BLaER1 (cell line): Measurements from ENCODE around the gene MET.

Source experiments
- H3K27ac ChIP-seq: shearing (Covaris generic); formaldehyde crosslinking; 2 replicates; pipeline ENCODE4 v1.8.1; 2022
- H3K27me3 ChIP-seq: shearing (Covaris generic); formaldehyde crosslinking; 2 replicates; pipeline ENCODE4 v1.8.1; 2022
- H3K36me3 ChIP-seq: shearing (Covaris generic); formaldehyde crosslinking; 2 replicates; pipeline ENCODE4 v1.8.1; 2022
- H3K4me1 ChIP-seq: shearing (Covaris generic); formaldehyde crosslinking; 2 replicates; pipeline ENCODE4 v1.8.1; 2022
- H3K4me2 ChIP-seq: shearing (Covaris generic); formaldehyde crosslinking; 2 replicates; pipeline ENCODE4 v1.8.1; 2022
- H3K4me3 ChIP-seq: shearing (Covaris generic); formaldehyde crosslinking; 2 replicates; pipeline ENCODE4 v1.8.1; 2022
- H3K9ac ChIP-seq: shearing (Covaris generic); formaldehyde crosslinking; 2 replicates; pipeline ENCODE4 v1.8.1; 2022
- H3K9me3 ChIP-seq: shearing (Covaris generic); formaldehyde crosslinking; 2 replicates; pipeline ENCODE4 v1.8.1; 2022
- H4K20me1 ChIP-seq: shearing (Covaris generic); formaldehyde crosslinking; 2 replicates; pipeline ENCODE4 v1.8.1; 2022
- Cebpa-rat ChIP-seq: shearing (Covaris generic); IDR thresholded peaks from 2 replicates; pipeline ENCODE4 v1.8.1; 2022

Gene MET

DNA sequence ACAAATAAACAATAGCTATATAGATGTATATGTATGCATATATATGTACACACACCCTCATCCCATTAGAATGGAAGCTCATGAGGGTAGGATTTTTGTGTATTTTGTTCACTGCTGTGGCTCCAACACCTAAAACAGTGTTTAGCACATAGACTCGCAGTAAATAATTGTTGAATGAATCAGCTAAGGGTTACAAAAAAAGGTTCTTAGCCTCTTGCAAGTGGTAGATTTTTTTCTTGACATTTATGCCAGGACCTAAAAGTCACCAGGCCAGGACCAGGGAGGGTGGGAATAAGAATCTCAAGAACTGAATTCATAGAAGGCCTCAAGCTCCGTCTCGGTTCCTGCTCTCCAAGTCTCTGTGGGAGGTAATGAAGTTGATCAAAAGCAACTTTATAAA, 107.9 kb downstream of the MET start:
- H3K4me1 ChIP-seq: no peaks in the 10 kb centered on the region
- no peaks in the 10 kb centered on the region for H3K27me3 ChIP-seq
- no peaks in the 10 kb centered on the region for H3K36me3 ChIP-seq
- H3K4me2 ChIP-seq: no peak overlapping the region
- H3K9me3 ChIP-seq: no peaks in the 10 kb centered on the region
- no peak overlapping the region for H3K27ac ChIP-seq
- H3K9ac ChIP-seq: no peak overlapping the region
- TF ChIP-seq Cebpa-rat: no peak
- H3K4me3 ChIP-seq: no peak overlapping the region
- H4K20me1 ChIP-seq: no peaks in the 10 kb centered on the region

DNA sequence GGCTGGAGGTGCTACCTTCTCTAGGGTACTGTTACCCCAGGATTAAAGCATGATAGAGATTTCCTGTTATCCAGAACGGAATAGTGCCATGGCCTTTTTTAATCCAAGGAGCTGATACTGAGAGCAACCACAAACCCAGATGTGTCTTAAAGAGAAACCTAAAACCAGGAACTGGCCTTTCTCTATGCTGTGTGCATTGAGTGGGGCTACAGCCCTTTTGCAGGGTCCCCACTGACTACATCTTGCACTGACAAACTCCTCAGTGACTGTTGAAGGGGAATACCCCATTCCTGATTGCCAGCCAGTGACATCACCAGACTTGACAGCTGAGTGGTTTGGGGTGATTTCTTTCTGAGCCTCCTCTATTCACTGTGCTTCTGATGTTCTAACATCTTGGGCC, 108.5 kb downstream of the MET start:
- Histone ChIP-seq H3K4me3 (no peak overlapping the region), H3K4me1 (no peaks in the 10 kb centered on the region), H3K36me3 (no peaks in the 10 kb centered on the region), H3K27me3 (no peaks in the 10 kb centered on the region), H3K9ac (no peak overlapping the region), H3K9me3 (no peaks in the 10 kb centered on the region), H4K20me1 (no peaks in the 10 kb centered on the region), H3K4me2 (no peak overlapping the region), H3K27ac (no peak overlapping the region)
- TF ChIP-seq Cebpa-rat: no peak

DNA sequence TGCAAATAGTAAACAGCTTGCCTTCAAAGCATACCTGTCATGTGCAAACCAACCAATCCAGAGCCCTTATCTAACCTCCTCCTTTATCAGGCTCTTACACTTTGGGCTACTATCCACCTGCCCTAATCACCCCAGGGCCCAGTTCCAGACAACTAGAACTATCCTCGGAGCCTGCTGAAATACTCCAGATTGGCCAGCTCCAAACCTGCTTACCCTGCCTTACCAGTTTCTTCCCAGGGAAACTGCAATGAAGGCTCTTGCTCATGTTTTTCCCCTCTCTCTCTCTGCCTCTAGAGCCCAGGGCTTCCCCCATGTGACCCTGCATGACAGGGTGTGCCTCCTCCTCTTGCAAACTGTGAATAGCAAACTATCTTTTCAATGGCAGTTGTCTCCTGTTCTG, 109.0 kb downstream of the MET start:
- H3K27ac ChIP-seq: no peak overlapping the region
- no peaks in the 10 kb centered on the region for H3K4me1 ChIP-seq
- no peak overlapping the region for H3K4me2 ChIP-seq
- H3K36me3 ChIP-seq: no peaks in the 10 kb centered on the region
- H3K9me3 ChIP-seq: no peaks in the 10 kb centered on the region
- no peak overlapping the region for H3K4me3 ChIP-seq
- H4K20me1 ChIP-seq: no peaks in the 10 kb centered on the region
- no peak for TF ChIP-seq Cebpa-rat
- H3K27me3 ChIP-seq: no peaks in the 10 kb centered on the region
- H3K9ac ChIP-seq: no peak overlapping the region

DNA sequence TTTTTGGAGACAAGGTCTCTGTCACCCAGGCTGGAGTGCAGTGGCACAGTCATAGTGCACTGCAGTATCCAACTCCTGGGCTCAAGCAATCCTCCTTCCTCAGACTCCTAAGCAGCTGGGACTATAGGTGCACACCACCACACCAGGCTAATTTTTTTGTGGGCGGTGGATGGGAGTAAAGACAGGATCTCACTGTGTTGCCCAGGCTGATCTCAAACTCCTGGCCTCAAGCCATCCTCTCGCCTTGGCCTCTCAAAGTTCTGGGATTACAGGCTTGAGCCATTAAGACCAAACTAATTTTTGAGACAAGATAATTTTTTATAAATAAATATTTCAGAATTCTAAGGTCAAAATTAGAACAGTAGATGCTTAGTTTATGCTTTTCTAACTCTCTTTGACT, 109.6 kb downstream of the MET start:
- Histone ChIP-seq H4K20me1 (no peaks in the 10 kb centered on the region), H3K27ac (no peak overlapping the region), H3K4me1 (no peaks in the 10 kb centered on the region), H3K9me3 (no peaks in the 10 kb centered on the region), H3K27me3 (no peaks in the 10 kb centered on the region), H3K4me2 (no peak overlapping the region), H3K36me3 (no peaks in the 10 kb centered on the region), H3K4me3 (no peak overlapping the region), H3K9ac (no peak overlapping the region)
- TF ChIP-seq Cebpa-rat: no peak

DNA sequence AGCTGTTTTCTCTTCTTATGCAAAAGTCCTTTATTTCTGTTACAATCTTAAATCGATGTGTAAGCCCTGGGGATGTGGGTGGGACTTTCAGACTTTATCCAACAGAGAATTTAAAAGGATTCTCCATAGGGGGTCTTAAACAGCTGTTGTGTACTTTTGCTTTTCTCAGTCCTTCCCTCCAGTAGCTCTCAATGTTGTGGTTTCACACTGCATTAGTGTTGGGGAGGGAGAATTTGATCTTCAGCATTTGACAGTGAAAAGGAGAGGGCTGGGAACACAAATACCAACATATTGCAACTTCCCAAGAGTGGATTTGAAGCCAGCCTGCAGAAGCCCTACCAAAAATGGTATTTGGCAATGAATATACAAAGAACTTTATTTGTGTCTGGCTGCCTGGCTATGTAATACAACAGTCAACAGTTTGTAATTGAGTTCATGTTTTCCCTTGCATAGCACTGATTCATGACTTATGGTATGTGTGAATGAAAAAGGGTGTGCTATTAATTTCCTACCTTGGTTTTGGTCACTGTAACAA, 110.2 kb downstream of the MET start:
- Histone ChIP-seq H3K36me3 (no peaks in the 10 kb centered on the region), H3K9me3 (no peaks in the 10 kb centered on the region), H4K20me1 (no peaks in the 10 kb centered on the region), H3K4me3 (no peak overlapping the region), H3K4me1 (no peaks in the 10 kb centered on the region), H3K9ac (no peak overlapping the region), H3K4me2 (no peak overlapping the region), H3K27ac (no peak overlapping the region), H3K27me3 (no peaks in the 10 kb centered on the region)
- TF ChIP-seq Cebpa-rat: no peak

DNA sequence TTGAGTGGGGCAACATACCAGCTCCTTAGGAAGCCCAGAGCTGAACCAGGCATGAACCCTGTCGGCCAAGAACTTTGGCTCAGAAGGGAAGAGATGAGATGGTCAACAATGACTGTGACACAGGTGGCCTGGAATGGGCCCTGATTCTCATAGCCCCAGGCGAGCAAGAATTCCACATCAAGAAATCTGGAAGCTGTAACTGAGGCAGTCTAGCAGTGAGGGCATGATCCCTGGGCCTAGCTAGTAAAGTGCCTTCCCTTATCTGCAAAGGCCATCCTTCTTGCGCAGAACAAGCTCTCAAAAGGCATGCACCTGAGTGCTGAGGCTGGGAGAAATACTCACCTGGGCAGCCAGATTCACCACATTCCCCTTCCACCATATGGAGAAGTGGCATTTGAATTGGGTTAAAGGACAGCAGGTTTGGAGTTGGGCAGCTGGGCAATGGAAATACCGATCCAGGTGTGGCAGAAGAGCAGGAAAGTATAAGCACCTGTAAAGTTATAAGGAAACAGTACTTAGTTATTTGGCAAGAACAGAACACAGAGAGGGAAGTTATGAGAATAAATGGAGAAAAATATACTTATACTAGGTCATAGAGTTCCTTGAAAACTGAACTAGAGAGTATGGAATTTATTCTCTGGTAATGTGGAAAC, 111.8 kb downstream of the MET start:
- no peaks in the 10 kb centered on the region for H3K9me3 ChIP-seq
- no peak overlapping the region for H3K27ac ChIP-seq
- H3K4me2 ChIP-seq: no peak overlapping the region
- H3K36me3 ChIP-seq: no peaks in the 10 kb centered on the region
- no peaks in the 10 kb centered on the region for H4K20me1 ChIP-seq
- no peaks in the 10 kb centered on the region for H3K27me3 ChIP-seq
- no peak overlapping the region for H3K9ac ChIP-seq
- H3K4me3 ChIP-seq: no peak overlapping the region
- TF ChIP-seq Cebpa-rat: no peak
- no peaks in the 10 kb centered on the region for H3K4me1 ChIP-seq

DNA sequence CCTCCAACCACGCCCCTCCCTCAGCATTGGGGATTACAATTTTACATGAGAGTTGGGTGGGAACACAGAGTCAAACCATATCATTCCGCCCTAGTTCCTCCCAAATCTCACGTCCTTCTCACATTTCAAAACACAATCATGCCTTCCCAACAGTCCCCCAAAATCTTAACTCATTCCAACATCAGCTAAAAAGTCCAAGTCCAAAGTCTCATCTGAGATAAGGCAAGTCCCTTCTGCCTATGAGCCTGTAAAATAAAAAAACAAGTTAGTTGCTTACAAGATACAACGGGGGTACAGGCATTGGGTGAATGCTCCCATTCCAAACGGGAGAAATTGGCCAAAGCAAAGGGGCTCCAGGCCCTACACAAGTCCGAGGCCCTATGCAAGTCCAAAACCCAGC, 112.7 kb downstream of the MET start:
- H3K27ac ChIP-seq: no peak overlapping the region

GRCh38 chr7:116785843-116786242, 113.8 kb downstream of the MET start:
- Histone ChIP-seq H3K9me3 (no peaks in the 10 kb centered on the region), H3K4me1 (no peaks in the 10 kb centered on the region), H3K4me3 (no peak overlapping the region), H4K20me1 (no peaks in the 10 kb centered on the region), H3K36me3 (no peaks in the 10 kb centered on the region), H3K27me3 (no peaks in the 10 kb centered on the region), H3K27ac (no peak overlapping the region), H3K4me2 (no peak overlapping the region), H3K9ac (no peak overlapping the region)
- TF ChIP-seq Cebpa-rat: no peak

More for the DNA sequence above, 112.7 kb downstream of the MET start:
- Histone ChIP-seq H3K36me3 (no peaks in the 10 kb centered on the region), H3K4me2 (no peak overlapping the region), H3K9ac (no peak overlapping the region), H3K4me1 (no peaks in the 10 kb centered on the region), H3K4me3 (no peak overlapping the region), H4K20me1 (no peaks in the 10 kb centered on the region), H3K27me3 (no peaks in the 10 kb centered on the region), H3K9me3 (no peaks in the 10 kb centered on the region)
- TF ChIP-seq Cebpa-rat: no peak

DNA sequence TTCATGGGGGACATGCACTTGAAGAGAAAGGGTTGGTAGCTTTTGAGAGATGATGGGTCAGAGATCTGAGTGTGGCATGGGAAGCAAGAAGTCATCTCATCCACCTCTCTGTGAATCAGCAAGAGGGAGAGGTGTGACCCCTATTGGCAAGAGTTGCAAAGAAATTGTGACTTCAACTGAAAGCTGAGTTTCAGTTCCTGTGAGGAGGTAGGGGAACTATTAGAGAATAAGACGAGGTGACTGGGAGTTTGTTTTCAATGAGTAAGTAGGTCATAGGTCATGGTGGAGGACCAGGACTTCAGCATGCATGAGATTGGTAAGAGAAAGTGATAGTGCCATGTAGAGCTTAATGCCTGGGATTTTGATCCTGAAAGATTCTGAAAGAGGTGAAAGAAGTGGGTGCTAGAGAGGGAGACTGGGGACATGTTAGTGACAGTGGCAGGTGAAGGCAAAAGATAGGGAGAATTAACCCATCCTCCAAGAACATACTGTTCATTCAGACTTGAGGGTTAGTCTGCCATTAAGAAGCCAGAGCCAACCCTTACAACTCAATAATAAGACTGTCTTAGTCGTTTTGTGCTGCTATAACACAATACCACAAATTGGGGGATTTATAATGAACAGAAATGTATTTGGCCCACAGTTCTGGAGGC, 114.9 kb downstream of the MET start:
- Histone ChIP-seq H3K4me3 (no peak overlapping the region), H3K9ac (no peak overlapping the region), H3K36me3 (no peaks in the 10 kb centered on the region)

DNA sequence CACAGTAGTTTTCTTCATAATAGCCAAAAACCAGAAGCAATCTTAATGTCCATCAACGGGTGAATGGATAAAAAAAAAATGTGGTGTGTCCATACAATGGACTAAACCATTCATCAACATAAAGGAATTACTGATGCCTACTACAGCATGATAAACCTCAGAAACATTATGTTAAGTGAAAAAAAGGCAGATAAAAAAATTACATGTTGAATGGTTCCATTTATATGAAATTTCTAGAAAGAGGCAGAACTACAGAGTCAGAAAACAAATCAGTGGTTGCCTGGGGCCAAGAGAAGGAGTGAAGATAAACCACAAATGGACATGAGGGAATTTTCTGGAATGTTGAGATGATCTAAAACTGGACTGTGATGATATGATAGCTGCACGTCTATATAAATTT, 115.9 kb downstream of the MET start:
- no peaks in the 10 kb centered on the region for H3K4me1 ChIP-seq
- no peaks in the 10 kb centered on the region for H3K36me3 ChIP-seq
- no peak for TF ChIP-seq Cebpa-rat

More for the DNA sequence above, 114.9 kb downstream of the MET start:
- no peaks in the 10 kb centered on the region for H4K20me1 ChIP-seq
- H3K27me3 ChIP-seq: no peaks in the 10 kb centered on the region
- no peaks in the 10 kb centered on the region for H3K9me3 ChIP-seq
- H3K4me1 ChIP-seq: no peaks in the 10 kb centered on the region
- TF ChIP-seq Cebpa-rat: no peak
- no peak overlapping the region for H3K27ac ChIP-seq
- no peak overlapping the region for H3K4me2 ChIP-seq

More for the DNA sequence above, 115.9 kb downstream of the MET start:
- no peak overlapping the region for H3K4me2 ChIP-seq
- no peak overlapping the region for H3K27ac ChIP-seq
- H3K9me3 ChIP-seq: no peaks in the 10 kb centered on the region
- no peak overlapping the region for H3K4me3 ChIP-seq
- H4K20me1 ChIP-seq: no peaks in the 10 kb centered on the region
- no peak overlapping the region for H3K9ac ChIP-seq
- H3K27me3 ChIP-seq: no peaks in the 10 kb centered on the region
